ENCODE results near the gene OPHN1.

DNA sequence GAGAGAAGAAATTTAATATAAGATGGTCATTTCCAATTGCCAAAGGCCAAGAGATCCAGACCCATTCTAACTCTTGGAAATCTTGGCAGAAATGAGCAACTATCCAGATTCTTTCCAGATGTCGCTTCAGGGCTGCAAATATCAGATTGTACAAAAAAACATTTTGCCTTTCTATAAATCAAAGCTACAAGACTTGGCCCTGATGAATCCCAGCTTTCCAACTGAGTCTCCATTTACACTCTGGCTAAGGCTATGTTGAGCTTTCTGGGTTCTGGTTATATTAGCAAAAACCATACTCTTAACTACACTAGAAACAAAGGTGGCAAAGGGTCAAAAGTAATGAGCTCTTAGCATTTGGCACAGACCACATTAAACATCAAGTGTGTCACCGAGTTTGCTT lies 345.8 kb downstream of the OPHN1 start:
- TF ChIP-seq, protein P1, sequence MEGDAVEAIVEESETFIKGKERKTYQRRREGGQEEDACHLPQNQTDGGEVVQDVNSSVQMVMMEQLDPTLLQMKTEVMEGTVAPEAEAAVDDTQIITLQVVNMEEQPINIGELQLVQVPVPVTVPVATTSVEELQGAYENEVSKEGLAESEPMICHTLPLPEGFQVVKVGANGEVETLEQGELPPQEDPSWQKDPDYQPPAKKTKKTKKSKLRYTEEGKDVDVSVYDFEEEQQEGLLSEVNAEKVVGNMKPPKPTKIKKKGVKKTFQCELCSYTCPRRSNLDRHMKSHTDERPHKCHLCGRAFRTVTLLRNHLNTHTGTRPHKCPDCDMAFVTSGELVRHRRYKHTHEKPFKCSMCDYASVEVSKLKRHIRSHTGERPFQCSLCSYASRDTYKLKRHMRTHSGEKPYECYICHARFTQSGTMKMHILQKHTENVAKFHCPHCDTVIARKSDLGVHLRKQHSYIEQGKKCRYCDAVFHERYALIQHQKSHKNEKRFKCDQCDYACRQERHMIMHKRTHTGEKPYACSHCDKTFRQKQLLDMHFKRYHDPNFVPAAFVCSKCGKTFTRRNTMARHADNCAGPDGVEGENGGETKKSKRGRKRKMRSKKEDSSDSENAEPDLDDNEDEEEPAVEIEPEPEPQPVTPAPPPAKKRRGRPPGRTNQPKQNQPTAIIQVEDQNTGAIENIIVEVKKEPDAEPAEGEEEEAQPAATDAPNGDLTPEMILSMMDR (IDR thresholded peaks at IDR 0.05) = no peak
- no peak for TF ChIP-seq POLR2A (IDR thresholded peaks at IDR 0.05)

All from lower leg skin (tissue), 3 donors.